HepG2 (cell line): ENCODE results near the gene NMU. TPM values are rescaled to one million over a fixed set of nuclear protein-coding genes. Genes with fewer than 3 reads are reported as not detected.

Experiments
- ATAC-seq: fragments of 200-7000 bp; cut with Tn5 transposase; 3 replicates; pipeline ENCODE4 v1.9.1; 2020; ENCODE audit warnings: mild to moderate bottlenecking, moderate library complexity
- BruUV-seq: library from RNA; stranded (reverse); fragments of 400-500 nt; replicated peaks from 2 replicates; lab custom pipeline; 2021; lab: Mats Ljungman, UMichigan
- CTCF ChIA-PET: fragments of 300-600 bp; formaldehyde crosslinking; extraction: SDS; loops from one replicate; lab custom pipeline; 2021; ENCODE audit warnings: low total read pairs, inconsistent platforms, low intra/inter-chr PET ratio; lab: Yijun Ruan, JAX
- POLR2A ChIA-PET: fragments of 350-600 bp; sonication (Branson Sonifier 250); formaldehyde crosslinking; loops from one replicate; lab custom pipeline; 2020; ENCODE audit warnings: antibody characterized with exemption, inconsistent platforms; lab: Yijun Ruan, JAX
- DNase-seq: peaks from one replicate; pipeline ENCODE4 v3.0.0-alpha.2; 2015; ENCODE audit warnings: low spot score
- FAIRE-seq: peaks from 3 replicates; lab custom pipeline; 2011; peaks lifted over from hg19 to GRCh38; lab: Jason Lieb, UNC
- H2AFZ ChIP-seq: one replicate; pipeline ENCODE4 v1.6.1; 2011; ENCODE audit warnings: low read length, inconsistent platforms
- H3K27ac ChIP-seq: fragments of 300-600 bp; 3 replicates; pipeline ENCODE4 v1.8.0; 2011; ENCODE audit warnings: mixed run types, mild to moderate bottlenecking, mixed read lengths, low read length, inconsistent platforms; ENCODE audit not compliant: insufficient read depth; ENCODE audit errors: extremely low read length
- H3K27me3 ChIP-seq, 2 experiments: fragments of 200-600 bp in 1 of 2; 2 replicates in 1 of 2; 3 replicates in 1 of 2; pipeline versions ENCODE4 v1.6.0 to v1.8.0; 2011; ENCODE audit warnings: low read length in 2 of 2, mild to moderate bottlenecking in 2 of 2, moderate library complexity in 2 of 2, inconsistent platforms in 1 of 2; ENCODE audit not compliant: insufficient read depth in 2 of 2, control insufficient read depth in 1 of 2
- H3K36me3 ChIP-seq, 2 experiments: fragments of 200-600 bp in 1 of 2; replicated peaks in 1 of 2; 2 replicates in 1 of 2; 3 replicates in 1 of 2; pipeline versions ENCODE4 v1.5.1 to v1.8.0; 2011; ENCODE audit warnings: low read length in 2 of 2, inconsistent platforms in 1 of 2; ENCODE audit not compliant: insufficient read depth in 2 of 2, control insufficient read depth in 1 of 2
- H3K4me1 ChIP-seq: 2 replicates; pipeline ENCODE4 v1.5.1; 2012; ENCODE audit warnings: low read length, inconsistent platforms; ENCODE audit not compliant: insufficient read depth
- H3K4me2 ChIP-seq: 2 replicates; pipeline ENCODE4 v1.6.0; 2011; ENCODE audit warnings: low read depth, low read length, inconsistent platforms
- H3K4me3 ChIP-seq, 3 experiments: fragments of 200-600 bp in 1 of 3; sonication (generic), shearing (Covaris generic) in 1 of 3; replicated peaks in 1 of 3; 2 replicates each; pipeline ENCODE4 v1.5.1; 2011 to 2016; ENCODE audit warnings: low read length in 3 of 3, inconsistent platforms in 2 of 3, low read depth in 2 of 3, mild to moderate bottlenecking in 2 of 3, control low read depth in 1 of 3, mixed read lengths in 1 of 3; ENCODE audit not compliant: insufficient read depth in 1 of 3
- H3K79me2 ChIP-seq: one replicate; pipeline ENCODE4 v1.6.1; 2011; ENCODE audit warnings: low read length, inconsistent platforms; ENCODE audit not compliant: insufficient read depth
- H3K9ac ChIP-seq: 2 replicates; pipeline ENCODE4 v1.6.0; 2011; ENCODE audit warnings: mild to moderate bottlenecking, low read depth, low read length, inconsistent platforms; ENCODE audit not compliant: insufficient read depth
- H3K9me3 ChIP-seq: 2 replicates; pipeline ENCODE4 v1.5.1; 2012; ENCODE audit warnings: mild to moderate bottlenecking, low read length
- H4K20me1 ChIP-seq: 2 replicates; pipeline ENCODE4 v1.6.0; 2011; ENCODE audit warnings: inconsistent platforms, mild to moderate bottlenecking, low read length, moderate library complexity; ENCODE audit not compliant: insufficient read depth
- ATF5 ChIP-seq: sonication (generic); formaldehyde crosslinking; IDR thresholded peaks from 2 replicates; pipeline ENCODE4 v1.4.0; 2020; ENCODE audit warnings: mild to moderate bottlenecking, low read depth, missing genetic modification reagents
- ELF4 ChIP-seq: sonication (generic); formaldehyde crosslinking; IDR thresholded peaks from 2 replicates; pipeline ENCODE4 v1.5.0; 2020; ENCODE audit warnings: missing genetic modification reagents, mild to moderate bottlenecking, moderate library complexity, borderline replicate concordance
- FOXO1 ChIP-seq: sonication (generic); formaldehyde crosslinking; IDR thresholded peaks from 2 replicates; pipeline ENCODE4 v1.4.0; 2020; ENCODE audit warnings: missing genetic modification reagents
- HNF1B ChIP-seq: sonication (generic); formaldehyde crosslinking; IDR thresholded peaks from 2 replicates; pipeline ENCODE4 v1.5.1; 2020; ENCODE audit warnings: mild to moderate bottlenecking, moderate library complexity, missing genetic modification reagents
- MAZ ChIP-seq, 2 experiments: sonication (generic) in 1 of 2; formaldehyde crosslinking in 1 of 2; IDR thresholded peaks; 2 replicates each; pipeline versions ENCODE4 v1.5.0 to v1.6.1; 2012 to 2020; ENCODE audit warnings: low read depth in 2 of 2, mild to moderate bottlenecking in 2 of 2, borderline replicate concordance in 1 of 2, improper control_type of control experiment in 1 of 2, low read length in 1 of 2, missing genetic modification reagents in 1 of 2, moderate library complexity in 1 of 2
- PPARG ChIP-seq: conservative IDR thresholded peaks from 2 replicates; pipeline ENCODE4 v1.6.1; 2016; ENCODE audit warnings: missing biosample characterization, missing genetic modification reagents
- SP4 ChIP-seq: sonication (generic); formaldehyde crosslinking; IDR thresholded peaks from 2 replicates; pipeline ENCODE4 v1.8.1; 2023; ENCODE audit warnings: mild to moderate bottlenecking, missing genetic modification reagents
- TBL1XR1 ChIP-seq: fragments of 150-350 bp; IDR thresholded peaks from 2 replicates; pipeline ENCODE4 v1.6.1; 2014; ENCODE audit warnings: borderline replicate concordance, low read length; ENCODE audit not compliant: partially characterized antibody
- ZBTB42 ChIP-seq: sonication (generic); formaldehyde crosslinking; IDR thresholded peaks from 2 replicates; pipeline ENCODE4 v1.5.0; 2020; ENCODE audit warnings: mild to moderate bottlenecking, missing genetic modification reagents
- ZFP91 ChIP-seq: sonication (generic); formaldehyde crosslinking; IDR thresholded peaks from 2 replicates; pipeline ENCODE4 v1.9.0; 2022; ENCODE audit warnings: missing genetic modification reagents, mild to moderate bottlenecking, borderline replicate concordance
- ZNF160 ChIP-seq: sonication (generic); formaldehyde crosslinking; IDR thresholded peaks from 2 replicates; pipeline ENCODE4 v1.8.0; 2022; ENCODE audit warnings: mild to moderate bottlenecking, inconsistent platforms, missing genetic modification reagents
- ZNF24 ChIP-seq: fragments of 450-650 bp; IDR thresholded peaks from 2 replicates; pipeline ENCODE4 v1.6.1; 2017; ENCODE audit warnings: antibody characterized with exemption, mild to moderate bottlenecking
- ZNF335 ChIP-seq: sonication (generic); formaldehyde crosslinking; IDR thresholded peaks from 2 replicates; pipeline ENCODE4 v1.4.0; 2020; ENCODE audit warnings: missing genetic modification reagents
- ZNF557 ChIP-seq: sonication (generic); formaldehyde crosslinking; IDR thresholded peaks from 2 replicates; pipeline ENCODE4 v1.4.0; 2020; ENCODE audit warnings: missing genetic modification reagents
- ZNF709 ChIP-seq: sonication (generic); formaldehyde crosslinking; IDR thresholded peaks from 2 replicates; pipeline ENCODE4 v1.5.0; 2020; ENCODE audit warnings: mild to moderate bottlenecking, missing genetic modification reagents
- WGBS: methylation state at CpG from one replicate; pipeline ENCODE4 v1.1.6; 2017; ENCODE audit warnings: low lambda C conversion rate; 5-methylcytosine and 5-hydroxymethylcytosine counted together
- in situ Hi-C: cut with HindIII; loops from 2 replicates; pipeline ENCODE4 v1.10.0; 2017; ENCODE audit warnings: low pct_unique_long_range_greater_than_20kb; ENCODE audit not compliant: extremely low pct_ligation_motif_present
- intact Hi-C: fragments of 100-400 bp; cut with micrococcal nuclease; formaldehyde crosslinking; loops from one replicate; pipeline ENCODE4 v1.10.0; 2022; ENCODE audit not compliant: unreplicated experiment
- polyA plus RNA-seq, 8 experiments: library from polyadenylated mRNA; depleted of rRNA in 3 of 8; stranded (reverse) in 7 of 8; unstranded in 1 of 8; fragments of >200 nt; fragmentation: Illumina TruSeq in 4 of 8; extraction: Trizol in 4 of 8; gene quantifications; 2 replicates each; pipeline versions ENCODE4 v1.2.1 to v1.2.3, GENCODE V29; 2011 to 2016; ENCODE audit warnings: low read depth in 4 of 8, missing spikeins in 1 of 8, mixed read lengths in 1 of 8; ENCODE audit not compliant: insufficient read depth in 1 of 8
- total RNA-seq, 5 experiments: library from RNA; depleted of rRNA; stranded (reverse); fragments of >200 nt; fragmentation: Illumina TruSeq; extraction: Trizol; gene quantifications; 2 replicates each; pipeline ENCODE4 v1.2.3, GENCODE V29; 2016; ENCODE audit warnings: low read depth in 1 of 5

NMU gene
- total and polyA plus RNA-seq, 2 of the 13 experiments (the other 11 are each of a cell fraction or from before 2014, with no cell fraction given), result not detected

- H3K27me3 ChIP-seq, result peaks cover 0 to 3% of the 10 kb centered on the region in 2 experiments; a peak in 2 of 5 replicates
- FAIRE-seq (no peak), ATAC-seq (no peak), DNase-seq (no peak)
- H3K27ac ChIP-seq, result no peak overlapping the region
- H3K36me3 ChIP-seq, result no peaks in the 10 kb centered on the region
- intact Hi-C loops, result no loop called here
- no peak overlapping the region for H2AFZ ChIP-seq
- no peaks in the 10 kb centered on the region for H3K79me2 ChIP-seq
- H3K4me3 ChIP-seq, result no peak overlapping the region
- BruUV-seq, result no TSS peak
- POLR2A ChIA-PET, result no interaction called here
- H3K9ac ChIP-seq, result no peak overlapping the region
- no peaks in the 10 kb centered on the region for H4K20me1 ChIP-seq
- no peak for TF ChIP-seq ZBTB42 (CRISPR knock-in tag)
- TF ChIP-seq ELF4 (CRISPR knock-in tag), result no peak
- no peak for TF ChIP-seq TBL1XR1
- TF ChIP-seq ZNF160, result no peak
- TF ChIP-seq, all 625 proteins: peak for 0
- in situ Hi-C loops, result no loop called here
- Histone ChIP-seq H3K9me3 (no peaks in the 10 kb centered on the region), H3K4me2 (no peak overlapping the region), H3K4me1 (no peaks in the 10 kb centered on the region)
- CTCF ChIA-PET, result no interaction called here
These were observed 35.6 kb upstream of the NMU start for GRCh38 chr4:55671667-55672066.

GRCh38 chr4:55670695-55671094 lies 34.6 kb upstream of the NMU start:
- Histone ChIP-seq H3K79me2 (no peaks in the 10 kb centered on the region), H3K27me3 (peaks cover 0 to 3% of the 10 kb centered on the region in 2 experiments; a peak in 2 of 5 replicates), H3K9me3 (no peaks in the 10 kb centered on the region), H4K20me1 (no peaks in the 10 kb centered on the region), H3K4me2 (no peak overlapping the region), H3K4me3 (no peak overlapping the region), H3K9ac (no peak overlapping the region), H3K27ac (no peak overlapping the region), H3K36me3 (no peaks in the 10 kb centered on the region), H3K4me1 (no peaks in the 10 kb centered on the region), H2AFZ (no peak overlapping the region)
- ChIA-PET CTCF (no interaction called here), POLR2A (no interaction called here)
- BruUV-seq, result no TSS peak
- WGBS, result 8% methylated on average over 2 of the region's 2 CpGs
- FAIRE-seq (no peak), ATAC-seq (no peak), DNase-seq (no peak)
- in situ Hi-C loops (no loop called here), intact Hi-C loops (no loop called here)
- no peak for TF ChIP-seq ZNF24
- no peak for TF ChIP-seq SP4 (CRISPR knock-in tag)
- no peak for TF ChIP-seq ATF5
- no peak for TF ChIP-seq FOXO1 (CRISPR knock-in tag)
- no peak for TF ChIP-seq MAZ (IDR thresholded peaks at IDR 0.05; ENCODE audit: borderline replicate concordance, low read depth, low read length)
- TF ChIP-seq MAZ (CRISPR knock-in tag; IDR thresholded peaks at IDR 0.05; ENCODE audit: low read depth), result no peak
- no peak for TF ChIP-seq ZNF335
- TF ChIP-seq ZFP91 (CRISPR knock-in tag), result no peak
- no peak for TF ChIP-seq ZNF557
- no peak for TF ChIP-seq PPARG (CRISPR knock-in tag)
- no peak for TF ChIP-seq HNF1B
- TF ChIP-seq ZNF709, result no peak
